HL-60 (cell line): ENCODE results near the gene DENND1B.

Experiments used
- POLR2AphosphoS5 ChIP-seq: IDR thresholded peaks from 2 replicates; pipeline ENCODE4 v1.6.1; 2012; ENCODE audit warnings: low read depth
- TF ChIP-seq, protein P1 (sequence below): IDR thresholded peaks from one replicate; pipeline ENCODE4 v1.5.1; 2011; ENCODE audit warnings: low read length, control low read depth, inconsistent platforms; ENCODE audit not compliant: insufficient read depth

DNA sequence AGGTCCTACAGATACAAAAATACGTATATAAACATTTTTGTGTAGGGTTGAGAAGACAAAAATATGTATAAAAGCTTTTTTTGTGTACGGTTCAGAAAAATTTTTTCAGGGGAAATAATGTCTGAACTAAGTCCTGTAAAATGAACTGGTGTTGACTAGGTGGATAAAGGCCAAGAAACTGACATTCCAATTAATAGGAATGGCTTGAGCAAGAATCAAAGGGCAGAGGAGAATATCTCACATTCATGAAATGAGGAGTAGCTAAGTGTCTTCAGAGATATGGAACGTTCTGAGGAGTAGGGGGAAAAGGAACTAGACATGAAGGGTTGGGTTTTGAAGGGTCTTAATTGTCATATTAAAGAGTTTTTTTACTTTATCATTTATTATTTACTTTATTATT, 231.2 kb downstream of the DENND1B start:
- TF ChIP-seq, protein P1, sequence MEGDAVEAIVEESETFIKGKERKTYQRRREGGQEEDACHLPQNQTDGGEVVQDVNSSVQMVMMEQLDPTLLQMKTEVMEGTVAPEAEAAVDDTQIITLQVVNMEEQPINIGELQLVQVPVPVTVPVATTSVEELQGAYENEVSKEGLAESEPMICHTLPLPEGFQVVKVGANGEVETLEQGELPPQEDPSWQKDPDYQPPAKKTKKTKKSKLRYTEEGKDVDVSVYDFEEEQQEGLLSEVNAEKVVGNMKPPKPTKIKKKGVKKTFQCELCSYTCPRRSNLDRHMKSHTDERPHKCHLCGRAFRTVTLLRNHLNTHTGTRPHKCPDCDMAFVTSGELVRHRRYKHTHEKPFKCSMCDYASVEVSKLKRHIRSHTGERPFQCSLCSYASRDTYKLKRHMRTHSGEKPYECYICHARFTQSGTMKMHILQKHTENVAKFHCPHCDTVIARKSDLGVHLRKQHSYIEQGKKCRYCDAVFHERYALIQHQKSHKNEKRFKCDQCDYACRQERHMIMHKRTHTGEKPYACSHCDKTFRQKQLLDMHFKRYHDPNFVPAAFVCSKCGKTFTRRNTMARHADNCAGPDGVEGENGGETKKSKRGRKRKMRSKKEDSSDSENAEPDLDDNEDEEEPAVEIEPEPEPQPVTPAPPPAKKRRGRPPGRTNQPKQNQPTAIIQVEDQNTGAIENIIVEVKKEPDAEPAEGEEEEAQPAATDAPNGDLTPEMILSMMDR = no peak
- TF ChIP-seq POLR2AphosphoS5 = no peak
